K562 (cell line): Measurements from ENCODE around the gene IFT52. TPM values are rescaled to one million over a fixed set of nuclear protein-coding genes. Genes with fewer than 3 reads are reported as not detected.

ENCODE experiments used
- ATAC-seq: fragments of 200-7000 bp; cut with Tn5 transposase; 3 replicates; pipeline ENCODE4 v1.9.1; 2020; ENCODE audit warnings: moderate library complexity
- BruUV-seq: library from RNA; stranded (reverse); fragments of 400-500 nt; replicated peaks from 2 replicates; lab custom pipeline; 2021; lab: Mats Ljungman, UMichigan
- CTCF ChIA-PET: fragments of 300-600 bp; formaldehyde crosslinking; extraction: SDS; loops from one replicate; lab custom pipeline; 2021; ENCODE audit warnings: low intra/inter-chr PET ratio; lab: Yijun Ruan, JAX
- POLR2A ChIA-PET: fragments of 300-600, 350-650 bp; sonication (Branson Sonifier 250); formaldehyde crosslinking; extraction: SDS; loops from one replicate; lab custom pipeline; 2021; ENCODE audit warnings: antibody characterized with exemption, inconsistent platforms; lab: Yijun Ruan, JAX
- DNase-seq, 4 experiments: peaks; one replicate each; pipeline versions ENCODE4 v3.0.0 to v3.0.0-alpha.2; 2011 to 2018; ENCODE audit warnings: low spot score in 3 of 4, mixed read lengths in 3 of 4; ENCODE audit errors: extremely low read depth in 1 of 4
- FAIRE-seq: peaks from 2 replicates; lab custom pipeline; 2011; peaks lifted over from hg19 to GRCh38; lab: Jason Lieb, UNC
- H2AFZ ChIP-seq: 2 replicates; pipeline ENCODE4 v1.6.0; 2011; ENCODE audit warnings: low read depth, low read length, control low read depth, inconsistent platforms
- H3K27ac ChIP-seq: fragments of 200-600 bp; 3 replicates; pipeline ENCODE4 v1.8.0; 2011; ENCODE audit warnings: low read depth, mild to moderate bottlenecking, control low read depth, inconsistent platforms, low read length, moderate library complexity, mixed read lengths; ENCODE audit errors: extremely low read depth
- H3K27me3 ChIP-seq, 2 experiments: fragments of 300-600 bp in 1 of 2; 2 replicates in 1 of 2; 3 replicates in 1 of 2; pipeline versions ENCODE4 v1.6.0 to v1.8.0; 2011; ENCODE audit warnings: inconsistent platforms in 2 of 2, low read length in 2 of 2, mild to moderate bottlenecking in 1 of 2, mixed read lengths in 1 of 2, moderate library complexity in 1 of 2; ENCODE audit not compliant: control insufficient read depth in 2 of 2, insufficient read depth in 2 of 2
- H3K36me3 ChIP-seq: fragments of 300-600 bp; 3 replicates; pipeline ENCODE4 v1.8.0; 2011; ENCODE audit warnings: mild to moderate bottlenecking, low read length, inconsistent platforms; ENCODE audit not compliant: control insufficient read depth, insufficient read depth
- H3K4me1 ChIP-seq, 2 experiments: fragments of 200-600 bp in 1 of 2; replicated peaks in 1 of 2; 2 replicates in 1 of 2; 3 replicates in 1 of 2; pipeline versions ENCODE4 v1.5.1 to v1.8.0; 2011; ENCODE audit warnings: inconsistent platforms in 2 of 2, low read length in 2 of 2, mild to moderate bottlenecking in 1 of 2, mixed read lengths in 1 of 2, moderate library complexity in 1 of 2; ENCODE audit not compliant: control insufficient read depth in 2 of 2, insufficient read depth in 2 of 2
- H3K4me2 ChIP-seq: 2 replicates; pipeline ENCODE4 v1.6.1; 2011; ENCODE audit warnings: low read length, control low read depth, inconsistent platforms, mixed read lengths; ENCODE audit not compliant: insufficient read depth
- H3K4me3 ChIP-seq: fragments of 200-600 bp; sonication (generic), shearing (Covaris generic); 2 replicates; pipeline ENCODE4 v1.5.1; 2016; ENCODE audit warnings: control low read depth, inconsistent platforms
- H3K79me2 ChIP-seq: fragments of 200-600 bp; 3 replicates; pipeline ENCODE4 v1.8.0; 2011; ENCODE audit warnings: low read length, inconsistent platforms; ENCODE audit not compliant: control insufficient read depth, insufficient read depth
- H3K9ac ChIP-seq, 2 experiments: 2 replicates each; pipeline versions ENCODE4 v1.6.0 to v1.6.1; 2011; ENCODE audit warnings: low read depth in 2 of 2, low read length in 2 of 2, control low read depth in 1 of 2, inconsistent platforms in 1 of 2, mild to moderate bottlenecking in 1 of 2, mixed read lengths in 1 of 2; ENCODE audit not compliant: insufficient read depth in 1 of 2
- H3K9me1 ChIP-seq: one replicate; pipeline ENCODE4 v1.6.0; 2011; ENCODE audit warnings: inconsistent platforms, mild to moderate bottlenecking, low read length, moderate library complexity; ENCODE audit not compliant: control insufficient read depth, insufficient read depth
- H3K9me3 ChIP-seq: replicated peaks from 2 replicates; pipeline ENCODE4 v1.5.1; 2011; ENCODE audit warnings: low read depth, low read length, inconsistent platforms; ENCODE audit not compliant: control insufficient read depth, insufficient read depth
- H4K20me1 ChIP-seq: replicated peaks from 2 replicates; pipeline ENCODE4 v1.6.1; 2011; ENCODE audit warnings: low read length, inconsistent platforms, mixed read lengths; ENCODE audit not compliant: control insufficient read depth, insufficient read depth
- ARID1B ChIP-seq: fragments of 450-650 bp; IDR thresholded peaks from 2 replicates; pipeline ENCODE4 v1.6.1; 2016; ENCODE audit warnings: antibody characterized with exemption, mild to moderate bottlenecking, inconsistent platforms
- HMBOX1 ChIP-seq: sonication (generic); IDR thresholded peaks from 2 replicates; pipeline ENCODE4 v1.6.1; 2016
- JUND ChIP-seq, 2 experiments: IDR thresholded peaks; 2 replicates in 1 of 2; 3 replicates in 1 of 2; pipeline ENCODE4 v1.6.1; 2011; ENCODE audit warnings: borderline replicate concordance in 2 of 2, low read depth in 2 of 2, low read length in 2 of 2, improper control_type of control experiment in 1 of 2, missing biosample characterization in 1 of 2, missing genetic modification characterization in 1 of 2, missing genetic modification reagents in 1 of 2
- PHF8 ChIP-seq: fragments of 200-600 bp; sonication (generic); IDR thresholded peaks from 2 replicates; pipeline ENCODE4 v1.6.1; 2012; ENCODE audit warnings: mixed run types, mild to moderate bottlenecking, inconsistent platforms, low read length, moderate library complexity, borderline replicate concordance
- ZNF766 ChIP-seq: fragments of 200-800 bp; sonication (Bioruptor generic); conservative IDR thresholded peaks from 2 replicates; pipeline ENCODE4 v1.6.1; 2016; ENCODE audit warnings: missing genetic modification characterization, missing compliant biosample characterization
- WGBS: fragments of 100-300 bp; shearing (Covaris generic); methylation state at CpG from one replicate; pipeline ENCODE4 v1.1.6; 2016; ENCODE audit warnings: low coverage, mixed read lengths; ENCODE audit not compliant: insufficient coverage; ENCODE audit errors: missing lambda C conversion rate; 5-methylcytosine and 5-hydroxymethylcytosine counted together
- in situ Hi-C: fragments of 300-500 bp; cut with MboI; formaldehyde crosslinking; loops from 4 replicates; pipeline ENCODE4 v1.15.0; 2018; ENCODE audit warnings: inconsistent platforms, mixed read lengths
- intact Hi-C: fragments of 100-400 bp; cut with micrococcal nuclease; formaldehyde crosslinking; loops from 2 replicates; pipeline ENCODE4 v1.14.2; 2022
- polyA plus RNA-seq, 8 experiments: library from polyadenylated mRNA; depleted of rRNA in 4 of 8; stranded (reverse) in 5 of 8; unstranded in 3 of 8; fragments of >200 nt; fragmentation: Nextera tagmentation in 2 of 8; fragmentation: Illumina TruSeq in 1 of 8; extraction: Ambion mirVana in 2 of 8; extraction: Trizol in 1 of 8; gene quantifications; 2 replicates each; pipeline versions ENCODE4 v1.2.1 to v1.2.3, GENCODE V29; 2011 to 2014; ENCODE audit warnings: inconsistent platforms in 1 of 8, missing spikeins in 1 of 8
- total RNA-seq, 7 experiments: library from RNA; depleted of rRNA in 6 of 7; stranded (reverse); fragments of >200 nt in 6 of 7; fragmentation: Illumina TruSeq in 2 of 7; extraction: Trizol in 2 of 7; gene quantifications; 2 replicates each; pipeline versions ENCODE4 v1.2.1 to v1.2.3, GENCODE V29; 2011 to 2021; ENCODE audit warnings: low replicate concordance in 1 of 7
- TF ChIP-seq, protein P1 (sequence below): fragments of 250-450 bp; sonication (Bioruptor Pico); IDR thresholded peaks from 2 replicates; pipeline ENCODE4 v1.9.0; 2021; ENCODE audit warnings: mild to moderate bottlenecking, inconsistent platforms
- TF ChIP-seq, protein P2 (sequence below), 2 experiments: fragments of 450-650 bp in 1 of 2; sonication (generic) in 1 of 2; formaldehyde crosslinking in 1 of 2; IDR thresholded peaks in 1 of 2; conservative IDR thresholded peaks in 1 of 2; 2 replicates each; pipeline versions ENCODE4 v1.6.1 to v1.8.1; 2016 to 2023; ENCODE audit warnings: mild to moderate bottlenecking in 2 of 2, moderate library complexity in 2 of 2, inconsistent platforms in 1 of 2, missing genetic modification reagents in 1 of 2
- TF ChIP-seq, protein P3 (sequence below): fragments of 250-450 bp; sonication (Bioruptor Pico); IDR thresholded peaks from 2 replicates; pipeline ENCODE4 v1.4.0; 2020

Gene IFT52
- total and polyA plus RNA-seq, 9 of the 15 experiments (the other 6 are each of a cell fraction or from before 2014, with no cell fraction given) = 11.0 to 31.4 (median 20.4) TPM

DNA sequence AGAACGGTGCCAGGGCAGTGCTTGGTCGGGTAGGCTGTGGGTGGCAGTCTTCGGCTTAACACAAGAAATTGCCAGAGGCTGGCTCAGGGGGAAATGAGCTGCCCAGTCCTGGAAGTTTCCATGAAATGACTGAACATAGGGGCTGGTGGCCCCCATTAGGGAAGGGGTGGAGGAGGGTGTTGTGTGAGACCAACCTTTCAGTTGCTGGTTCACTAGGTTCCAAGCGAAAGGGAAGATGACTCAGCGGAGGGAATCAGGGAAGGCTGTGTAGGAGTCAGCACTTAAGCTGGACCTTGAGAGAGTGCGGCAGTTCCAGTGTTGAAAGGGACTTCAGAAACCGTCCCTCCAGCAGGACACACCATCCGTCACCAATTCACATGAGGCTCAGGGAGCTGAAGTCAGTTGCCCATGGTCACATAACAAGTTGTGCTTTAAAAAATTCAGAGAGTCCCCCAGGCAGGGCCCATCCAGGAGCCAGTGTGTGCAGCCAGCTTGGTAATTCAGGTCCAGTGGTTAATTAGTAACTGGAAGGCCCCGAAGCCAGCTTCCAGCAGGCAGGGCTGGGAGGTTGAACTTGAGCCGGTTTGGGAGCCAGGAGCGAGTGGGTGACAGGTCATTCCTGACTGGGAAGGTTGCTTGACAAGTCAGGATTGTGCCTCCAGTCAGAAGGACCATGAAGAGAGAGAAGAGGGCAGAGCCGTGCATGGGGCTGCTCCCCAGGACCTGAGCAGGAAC lies 32.2 kb upstream of the IFT52 start, which contains the start of gene SGK2:
Gene SGK2, plus strand, starts transcription at position 616 of the 735 bp plus-strand sequence. CDS start 7,469 bp downstream, outside the sequence.
- ChIA-PET CTCF (no interaction called here), POLR2A (interaction anchor here (0.6 to 4.9 kb wide), 8 partner anchors 8 to 101 kb away, joined by 3 to 24 read pairs (median 3); partner anchors contain the start of gene SRSF6)
- H3K4me3 ChIP-seq = no peak within 1 kb of the TSS
- H3K36me3 ChIP-seq = no peaks in the 10 kb centered on the region
- in situ Hi-C loops (no loop called here), intact Hi-C loops (no loop called here)
- H3K9me1 ChIP-seq = no peaks in the 10 kb centered on the region
- peaks cover 23 to 26% of the 10 kb centered on the region in 2 experiments for H3K4me1 ChIP-seq
- H2AFZ ChIP-seq = peak within 1 kb of the TSS; percentile 87
- peak within 1 kb of the TSS; percentile 52; the same call in 1 of the 2 replicates for H3K4me2 ChIP-seq
- no peaks in the 10 kb centered on the region for H3K27me3 ChIP-seq
- no peaks in the 10 kb centered on the region for H3K9me3 ChIP-seq
- peak within 1 kb of the TSS; percentile 20; the same call in 2 of the 3 replicates for H3K27ac ChIP-seq
- FAIRE-seq = peak; percentile 74
- peak; percentile 81 for ATAC-seq
- no peaks in the 10 kb centered on the region for H4K20me1 ChIP-seq
- DNase-seq = peak; percentile 49 to 77 (median 56)
- BruUV-seq = no TSS peak
- WGBS = 35% methylated on average over 12 of the region's 12 CpGs
- no peaks in the 10 kb centered on the region for H3K79me2 ChIP-seq
- peak within 1 kb of the TSS; percentile 1 to 76 for H3K9ac ChIP-seq
- TF ChIP-seq HMBOX1 (peak; percentile 32; the same call in 1 of the 2 replicates), ZNF766 (peak; percentile 69), ARID1B (peak; percentile 50), PHF8 (peak; percentile 15; the same call in 1 of the 2 replicates), JUND (IDR thresholded peaks at IDR 0.05; ENCODE audit: borderline replicate concordance, low read depth, low read length) (peak; percentile 86), JUND (tag; IDR thresholded peaks at IDR 0.05; ENCODE audit: borderline replicate concordance, low read depth, low read length) (peak; percentile 81; the same call in 2 of the 3 replicates)
- TF ChIP-seq, protein P1, sequence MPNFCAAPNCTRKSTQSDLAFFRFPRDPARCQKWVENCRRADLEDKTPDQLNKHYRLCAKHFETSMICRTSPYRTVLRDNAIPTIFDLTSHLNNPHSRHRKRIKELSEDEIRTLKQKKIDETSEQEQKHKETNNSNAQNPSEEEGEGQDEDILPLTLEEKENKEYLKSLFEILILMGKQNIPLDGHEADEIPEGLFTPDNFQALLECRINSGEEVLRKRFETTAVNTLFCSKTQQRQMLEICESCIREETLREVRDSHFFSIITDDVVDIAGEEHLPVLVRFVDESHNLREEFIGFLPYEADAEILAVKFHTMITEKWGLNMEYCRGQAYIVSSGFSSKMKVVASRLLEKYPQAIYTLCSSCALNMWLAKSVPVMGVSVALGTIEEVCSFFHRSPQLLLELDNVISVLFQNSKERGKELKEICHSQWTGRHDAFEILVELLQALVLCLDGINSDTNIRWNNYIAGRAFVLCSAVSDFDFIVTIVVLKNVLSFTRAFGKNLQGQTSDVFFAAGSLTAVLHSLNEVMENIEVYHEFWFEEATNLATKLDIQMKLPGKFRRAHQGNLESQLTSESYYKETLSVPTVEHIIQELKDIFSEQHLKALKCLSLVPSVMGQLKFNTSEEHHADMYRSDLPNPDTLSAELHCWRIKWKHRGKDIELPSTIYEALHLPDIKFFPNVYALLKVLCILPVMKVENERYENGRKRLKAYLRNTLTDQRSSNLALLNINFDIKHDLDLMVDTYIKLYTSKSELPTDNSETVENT (CRISPR knock-in tag) = no peak
- TF ChIP-seq, protein P2, sequence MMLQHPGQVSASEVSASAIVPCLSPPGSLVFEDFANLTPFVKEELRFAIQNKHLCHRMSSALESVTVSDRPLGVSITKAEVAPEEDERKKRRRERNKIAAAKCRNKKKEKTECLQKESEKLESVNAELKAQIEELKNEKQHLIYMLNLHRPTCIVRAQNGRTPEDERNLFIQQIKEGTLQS (IDR thresholded peaks at IDR 0.05) = peak; percentile 59
- TF ChIP-seq, protein P2 (CRISPR knock-in tag; conservative IDR thresholded peaks at IDR 0.05) = 0 out of 2 replicates have a peak, but pooled peaks have one; percentile 35
- TF ChIP-seq, protein P3, sequence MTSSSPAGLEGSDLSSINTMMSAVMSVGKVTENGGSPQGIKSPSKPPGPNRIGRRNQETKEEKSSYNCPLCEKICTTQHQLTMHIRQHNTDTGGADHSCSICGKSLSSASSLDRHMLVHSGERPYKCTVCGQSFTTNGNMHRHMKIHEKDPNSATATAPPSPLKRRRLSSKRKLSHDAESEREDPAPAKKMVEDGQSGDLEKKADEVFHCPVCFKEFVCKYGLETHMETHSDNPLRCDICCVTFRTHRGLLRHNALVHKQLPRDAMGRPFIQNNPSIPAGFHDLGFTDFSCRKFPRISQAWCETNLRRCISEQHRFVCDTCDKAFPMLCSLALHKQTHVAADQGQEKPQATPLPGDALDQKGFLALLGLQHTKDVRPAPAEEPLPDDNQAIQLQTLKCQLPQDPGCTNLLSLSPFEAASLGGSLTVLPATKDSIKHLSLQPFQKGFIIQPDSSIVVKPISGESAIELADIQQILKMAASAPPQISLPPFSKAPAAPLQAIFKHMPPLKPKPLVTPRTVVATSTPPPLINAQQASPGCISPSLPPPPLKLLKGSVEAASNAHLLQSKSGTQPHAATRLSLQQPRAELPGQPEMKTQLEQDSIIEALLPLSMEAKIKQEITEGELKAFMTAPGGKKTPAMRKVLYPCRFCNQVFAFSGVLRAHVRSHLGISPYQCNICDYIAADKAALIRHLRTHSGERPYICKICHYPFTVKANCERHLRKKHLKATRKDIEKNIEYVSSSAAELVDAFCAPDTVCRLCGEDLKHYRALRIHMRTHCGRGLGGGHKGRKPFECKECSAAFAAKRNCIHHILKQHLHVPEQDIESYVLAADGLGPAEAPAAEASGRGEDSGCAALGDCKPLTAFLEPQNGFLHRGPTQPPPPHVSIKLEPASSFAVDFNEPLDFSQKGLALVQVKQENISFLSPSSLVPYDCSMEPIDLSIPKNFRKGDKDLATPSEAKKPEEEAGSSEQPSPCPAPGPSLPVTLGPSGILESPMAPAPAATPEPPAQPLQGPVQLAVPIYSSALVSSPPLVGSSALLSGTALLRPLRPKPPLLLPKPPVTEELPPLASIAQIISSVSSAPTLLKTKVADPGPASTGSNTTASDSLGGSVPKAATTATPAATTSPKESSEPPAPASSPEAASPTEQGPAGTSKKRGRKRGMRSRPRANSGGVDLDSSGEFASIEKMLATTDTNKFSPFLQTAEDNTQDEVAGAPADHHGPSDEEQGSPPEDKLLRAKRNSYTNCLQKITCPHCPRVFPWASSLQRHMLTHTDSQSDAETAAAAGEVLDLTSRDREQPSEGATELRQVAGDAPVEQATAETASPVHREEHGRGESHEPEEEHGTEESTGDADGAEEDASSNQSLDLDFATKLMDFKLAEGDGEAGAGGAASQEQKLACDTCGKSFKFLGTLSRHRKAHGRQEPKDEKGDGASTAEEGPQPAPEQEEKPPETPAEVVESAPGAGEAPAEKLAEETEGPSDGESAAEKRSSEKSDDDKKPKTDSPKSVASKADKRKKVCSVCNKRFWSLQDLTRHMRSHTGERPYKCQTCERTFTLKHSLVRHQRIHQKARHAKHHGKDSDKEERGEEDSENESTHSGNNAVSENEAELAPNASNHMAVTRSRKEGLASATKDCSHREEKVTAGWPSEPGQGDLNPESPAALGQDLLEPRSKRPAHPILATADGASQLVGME (CRISPR knock-in tag) = no peak
